RWPE1 (cell line): Measurements from ENCODE around the gene IGLON5.
A peak's percentile ranks its signal among the peaks of the same experiment; 100 is the strongest.

Experiments used
- CTCF ChIA-PET: fragments of 350-600 bp; sonication (Branson Sonifier 250); formaldehyde crosslinking; extraction: SDS; loops from one replicate; lab custom pipeline; 2021; lab: Yijun Ruan, JAX
- POLR2A ChIA-PET: fragments of 400-600 bp; formaldehyde crosslinking; extraction: SDS; loops from one replicate; lab custom pipeline; 2020; ENCODE audit warnings: antibody characterized with exemption; ENCODE audit not compliant: low non-redundant PET; lab: Yijun Ruan, JAX
- DNase-seq: peaks from one replicate; pipeline ENCODE4 v3.0.0; 2012; ENCODE audit warnings: low spot score
- H3K27ac ChIP-seq: fragments of 450-650 bp; 2 replicates; pipeline ENCODE4 v1.5.1; 2017
- TF ChIP-seq, protein P1 (sequence below): fragments of 450-650 bp; conservative IDR thresholded peaks from 2 replicates; pipeline ENCODE4 v1.5.1; 2017; ENCODE audit warnings: low read depth, mild to moderate bottlenecking

The IGLON5 gene

DNA sequence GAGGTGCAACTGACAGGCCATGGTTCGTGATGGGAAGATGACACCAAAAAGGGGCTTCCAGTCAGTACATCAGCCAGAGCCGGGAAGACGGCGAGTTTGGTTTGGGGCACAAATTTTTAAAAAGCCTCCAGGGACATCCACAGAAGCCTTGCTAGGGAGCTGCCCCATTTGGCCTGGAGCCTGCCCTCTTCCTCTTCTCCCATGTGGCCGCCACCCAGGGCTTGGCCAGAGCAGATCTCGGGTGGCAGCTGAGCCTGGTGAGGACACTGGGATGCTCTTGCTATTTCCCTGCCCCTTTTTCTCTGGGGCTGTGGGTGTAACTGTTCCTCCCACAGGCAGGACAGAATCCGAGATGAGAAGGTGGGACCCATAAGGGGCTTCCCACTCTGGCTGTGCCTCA is 46.5 kb downstream of the IGLON5 start:
- CTCF ChIA-PET = no interaction called here
- POLR2A ChIA-PET = no interaction called here
- TF ChIP-seq, protein P1, sequence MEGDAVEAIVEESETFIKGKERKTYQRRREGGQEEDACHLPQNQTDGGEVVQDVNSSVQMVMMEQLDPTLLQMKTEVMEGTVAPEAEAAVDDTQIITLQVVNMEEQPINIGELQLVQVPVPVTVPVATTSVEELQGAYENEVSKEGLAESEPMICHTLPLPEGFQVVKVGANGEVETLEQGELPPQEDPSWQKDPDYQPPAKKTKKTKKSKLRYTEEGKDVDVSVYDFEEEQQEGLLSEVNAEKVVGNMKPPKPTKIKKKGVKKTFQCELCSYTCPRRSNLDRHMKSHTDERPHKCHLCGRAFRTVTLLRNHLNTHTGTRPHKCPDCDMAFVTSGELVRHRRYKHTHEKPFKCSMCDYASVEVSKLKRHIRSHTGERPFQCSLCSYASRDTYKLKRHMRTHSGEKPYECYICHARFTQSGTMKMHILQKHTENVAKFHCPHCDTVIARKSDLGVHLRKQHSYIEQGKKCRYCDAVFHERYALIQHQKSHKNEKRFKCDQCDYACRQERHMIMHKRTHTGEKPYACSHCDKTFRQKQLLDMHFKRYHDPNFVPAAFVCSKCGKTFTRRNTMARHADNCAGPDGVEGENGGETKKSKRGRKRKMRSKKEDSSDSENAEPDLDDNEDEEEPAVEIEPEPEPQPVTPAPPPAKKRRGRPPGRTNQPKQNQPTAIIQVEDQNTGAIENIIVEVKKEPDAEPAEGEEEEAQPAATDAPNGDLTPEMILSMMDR = no peak
- DNase-seq = no peak
- H3K27ac ChIP-seq = peak overlapping the region; percentile 83

DNA sequence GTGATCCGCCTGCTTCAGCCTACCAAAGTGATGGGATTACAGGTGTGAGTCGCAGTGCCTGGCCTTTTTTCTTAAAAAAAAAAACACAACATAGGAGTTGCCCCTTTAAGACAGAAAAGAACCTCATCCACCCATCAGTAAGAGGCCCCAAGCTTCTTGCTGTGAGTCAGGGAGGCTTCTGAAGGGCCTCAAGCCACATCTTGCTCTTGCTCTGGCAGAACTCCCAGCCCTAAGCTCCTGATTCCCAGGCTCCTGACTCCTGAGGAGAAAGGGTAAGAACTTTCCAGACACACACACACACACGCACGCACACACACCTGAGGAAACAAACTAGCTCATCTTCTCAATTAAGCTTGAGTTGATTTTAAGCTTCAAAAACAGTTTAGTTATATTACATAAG is 47.9 kb downstream of the IGLON5 start:
- peak overlapping the region; percentile 83 for H3K27ac ChIP-seq
- TF ChIP-seq, protein P1 = no peak
- ChIA-PET POLR2A (interaction anchor here (1.2 kb wide), 1 partner anchor 20 kb away, joined by 4 read pairs; no protein-coding TSS in a partner anchor), CTCF (interaction anchor here (0.7 to 0.9 kb wide), 2 partner anchors 39 to 62 kb away, joined by 4 read pairs; no protein-coding TSS in a partner anchor)
- peak; percentile 66 for DNase-seq

DNA sequence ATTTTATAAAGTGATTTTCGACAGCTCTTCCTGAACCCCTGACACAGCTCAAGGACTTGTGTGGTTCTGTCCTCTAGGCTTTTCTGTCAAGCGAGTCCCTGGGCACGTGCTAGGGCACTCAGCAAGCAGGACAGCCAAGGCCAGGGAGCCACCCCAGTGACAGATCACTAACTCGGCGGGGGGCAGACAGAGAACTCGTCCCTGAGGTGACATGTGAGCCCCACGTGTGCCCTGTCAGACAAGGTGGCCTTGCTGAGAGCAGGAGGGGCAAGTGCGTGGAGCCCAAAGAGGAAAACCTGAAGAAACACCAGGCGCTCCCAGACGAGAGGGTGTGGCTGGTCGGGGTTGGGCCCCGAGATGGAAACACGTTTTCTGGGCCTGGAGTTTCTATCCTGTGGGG is 49.8 kb downstream of the IGLON5 start:
- ChIA-PET CTCF (interaction anchor here (0.6 kb wide), 1 partner anchor 111 kb away, joined by 3 read pairs; no protein-coding TSS in a partner anchor), POLR2A (no interaction called here)
- TF ChIP-seq, protein P1 = no peak
- DNase-seq = no peak
- H3K27ac ChIP-seq = peak overlapping the region; percentile 83

DNA sequence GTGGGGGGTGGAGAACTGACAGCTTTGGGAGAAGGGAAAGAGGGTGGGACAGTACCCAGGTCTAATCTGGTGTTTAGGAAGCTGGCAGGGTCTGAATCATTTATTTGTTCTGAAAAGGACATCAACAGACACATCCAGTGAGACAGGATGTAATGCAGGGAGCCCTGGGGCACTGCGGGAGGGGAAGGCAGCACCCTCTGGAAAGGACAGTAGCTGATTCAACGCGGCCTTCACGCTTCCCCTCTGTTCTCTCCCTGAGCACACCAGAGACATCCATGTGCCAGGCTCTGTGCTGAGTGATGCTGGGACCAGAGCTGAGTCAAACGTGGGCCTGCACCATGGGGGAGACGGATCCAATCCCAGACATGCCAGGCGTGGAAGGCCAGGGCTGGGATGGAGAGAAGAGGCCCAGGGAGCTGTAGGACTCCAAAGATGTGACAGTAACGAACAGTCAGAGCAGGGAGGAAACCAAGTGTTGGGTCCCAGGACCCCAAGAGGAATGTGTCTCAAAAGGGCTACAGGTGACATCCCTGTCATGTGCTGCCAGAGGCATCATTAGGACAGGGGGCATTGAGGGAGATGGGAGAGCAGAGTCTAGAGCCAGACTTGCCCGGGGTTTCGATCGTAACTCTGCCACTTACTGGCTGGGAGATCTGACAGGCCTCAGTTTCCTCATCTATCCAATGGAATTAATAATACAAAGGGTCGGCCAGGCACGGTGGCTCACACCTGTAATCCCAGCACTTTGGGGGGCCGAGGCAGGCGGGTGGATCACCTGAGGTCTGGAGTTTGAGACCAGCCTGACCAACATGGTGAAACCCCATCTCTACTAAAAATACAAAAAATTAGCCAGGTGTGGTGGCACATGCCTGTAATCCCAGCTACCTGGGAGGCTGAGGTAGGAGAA is 53.0 kb downstream of the IGLON5 start:
- peak overlapping the region; percentile 93 for H3K27ac ChIP-seq
- DNase-seq = peak; percentile 41
- TF ChIP-seq, protein P1 = no peak
- CTCF ChIA-PET = no interaction called here
- POLR2A ChIA-PET = interaction anchor here (1.0 kb wide), 1 partner anchor 825 kb away, joined by 3 read pairs; no protein-coding TSS in a partner anchor

DNA sequence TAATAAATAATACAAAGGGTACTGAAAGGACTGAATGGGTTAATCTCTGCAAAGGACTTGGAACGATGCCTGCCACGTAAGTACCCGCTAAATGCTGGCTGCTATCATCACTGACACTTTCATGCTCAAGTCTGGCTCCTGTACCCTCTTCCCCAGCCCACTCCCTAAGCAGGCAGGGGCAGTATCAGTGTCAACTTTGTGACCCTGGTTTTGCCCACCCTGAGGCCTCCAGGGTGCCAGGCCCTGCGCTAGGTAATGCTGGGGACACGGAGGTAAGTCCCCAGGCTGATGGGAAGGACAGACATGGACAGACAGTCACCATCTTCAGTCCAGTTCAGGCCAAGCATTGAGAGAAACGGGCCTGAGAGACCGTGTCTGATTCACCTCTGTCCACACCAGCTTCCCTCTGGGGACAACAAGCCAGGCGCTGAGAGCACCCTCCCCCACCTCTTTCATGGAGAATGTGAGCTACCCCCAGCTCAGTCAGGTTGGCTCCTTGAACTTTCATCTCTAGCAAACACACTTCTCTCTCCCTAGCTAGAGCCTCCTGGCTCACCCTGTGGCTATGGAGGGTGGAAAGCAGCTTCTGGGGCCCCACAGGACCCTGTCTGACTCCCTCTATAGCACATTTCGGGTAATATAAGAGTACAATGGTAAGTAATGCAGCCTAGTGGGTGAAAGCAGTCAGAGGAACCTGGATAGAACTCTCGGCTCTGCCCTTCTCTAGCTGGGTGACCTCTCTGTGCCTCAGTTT is 53.9 kb downstream of the IGLON5 start:
- H3K27ac ChIP-seq = peak overlapping the region; percentile 93
- POLR2A ChIA-PET = interaction anchor here (1.1 kb wide), 1 partner anchor 26 kb away, joined by 4 read pairs; no protein-coding TSS in a partner anchor
- TF ChIP-seq, protein P1 = no peak
- DNase-seq = no peak
- CTCF ChIA-PET = interaction anchor here (0.6 kb wide), 1 partner anchor 107 kb away, joined by 3 read pairs; no protein-coding TSS in a partner anchor

DNA sequence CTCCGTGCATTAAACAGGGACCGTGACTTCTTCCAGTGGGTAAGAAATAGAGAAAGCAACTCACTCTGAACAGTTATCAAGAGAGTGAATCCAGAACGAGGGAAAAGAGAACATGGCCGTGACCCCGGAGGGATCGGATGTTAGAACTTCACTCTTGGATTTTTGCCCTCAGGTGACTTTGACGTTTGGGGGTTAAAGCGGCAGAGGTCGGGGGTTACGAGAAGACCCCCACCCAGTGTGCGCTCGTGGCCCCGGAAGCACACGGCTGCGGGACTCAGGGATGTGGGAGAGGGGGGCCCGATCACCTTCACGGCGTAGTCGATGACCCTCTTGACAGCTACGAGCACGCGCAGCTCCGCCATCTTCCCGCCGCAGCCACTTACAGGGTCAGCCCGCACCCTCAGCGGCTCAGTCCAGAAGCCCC is 54.5 kb downstream of the IGLON5 start, which contains the start of gene ETFB:
ETFB (minus strand) TSS at position 424 of the 424 bp plus-strand sequence; CDS start at position 362, 62 bp downstream.
- TF ChIP-seq, protein P1 = no peak
- CTCF ChIA-PET = interaction anchor here (0.7 kb wide), 1 partner anchor 57 kb away, joined by 3 read pairs; no protein-coding TSS in a partner anchor
- POLR2A ChIA-PET = interaction anchor here (1.1 kb wide), 1 partner anchor 27 kb away, joined by 4 read pairs; no protein-coding TSS in a partner anchor

More for the DNA sequence above, 54.5 kb downstream of the IGLON5 start, which contains the start of gene ETFB:
- DNase-seq = no peak
- H3K27ac ChIP-seq = peak within 1 kb of the TSS; percentile 93
